BE2C (cell line): ENCODE data around the gene CYRIA.

Experiments used
- DNase-seq: peaks from one replicate; pipeline ENCODE4 v3.0.0-alpha.2; 2020
- H3K27me3 ChIP-seq: fragments of 250-450 bp; sonication (Bioruptor Pico); 2 replicates; pipeline ENCODE4 v1.5.1; 2020; ENCODE audit warnings: mild to moderate bottlenecking
- H3K36me3 ChIP-seq: fragments of 250-450 bp; sonication (Bioruptor Pico); 2 replicates; pipeline ENCODE4 v1.5.1; 2020; ENCODE audit warnings: mild to moderate bottlenecking
- H3K4me1 ChIP-seq: fragments of 250-450 bp; sonication (Bioruptor Pico); 2 replicates; pipeline ENCODE4 v1.5.1; 2020
- H3K4me3 ChIP-seq: 2 replicates; pipeline ENCODE4 v1.5.1; 2011; ENCODE audit warnings: low read depth, low read length
- H3K9me3 ChIP-seq: fragments of 250-450 bp; sonication (Bioruptor Pico); 2 replicates; pipeline ENCODE4 v1.5.1; 2020
- CTCF ChIP-seq: IDR thresholded peaks from 2 replicates; pipeline ENCODE4 v1.5.1; 2012; ENCODE audit warnings: mild to moderate bottlenecking, low read depth, low read length

CYRIA gene

GRCh38 chr2:16640001-16640700 lies 25.5 kb downstream of the CYRIA start:
- Histone ChIP-seq H3K4me1 (no peaks in the 10 kb centered on the region), H3K9me3 (no peaks in the 10 kb centered on the region)

GRCh38 chr2:16639431-16639830 lies 26.2 kb downstream of the CYRIA start:
- H3K4me3 ChIP-seq: no peak overlapping the region
- DNase-seq: no peak
- no peaks in the 10 kb centered on the region for H3K36me3 ChIP-seq
- no peaks in the 10 kb centered on the region for H3K9me3 ChIP-seq
- H3K4me1 ChIP-seq: no peaks in the 10 kb centered on the region
- no peak for TF ChIP-seq CTCF
- peaks cover 3% of the 10 kb centered on the region; the same call in 1 of the 2 replicates for H3K27me3 ChIP-seq

More at GRCh38 chr2:16640001-16640700, 25.5 kb downstream of the CYRIA start:
- Histone ChIP-seq H3K27me3 (no peaks in the 10 kb centered on the region; the same call in 1 of the 2 replicates), H3K4me3 (no peak overlapping the region), H3K36me3 (no peaks in the 10 kb centered on the region)
- TF ChIP-seq CTCF: no peak
- DNase-seq: no peak

GRCh38 chr2:16638946-16639345 lies 26.7 kb downstream of the CYRIA start:
- Histone ChIP-seq H3K36me3 (no peaks in the 10 kb centered on the region), H3K4me3 (no peak overlapping the region), H3K4me1 (no peaks in the 10 kb centered on the region), H3K9me3 (no peaks in the 10 kb centered on the region), H3K27me3 (peaks cover 3% of the 10 kb centered on the region; the same call in 1 of the 2 replicates)
- no peak for DNase-seq
- no peak for TF ChIP-seq CTCF

GRCh38 chr2:16637304-16637703 lies 28.3 kb downstream of the CYRIA start:
- no peak for DNase-seq
- no peak for TF ChIP-seq CTCF
- H3K36me3 ChIP-seq: no peaks in the 10 kb centered on the region
- no peaks in the 10 kb centered on the region for H3K4me1 ChIP-seq
- H3K9me3 ChIP-seq: no peaks in the 10 kb centered on the region
- no peak overlapping the region for H3K4me3 ChIP-seq
- H3K27me3 ChIP-seq: peaks cover 3% of the 10 kb centered on the region; the same call in 1 of the 2 replicates

GRCh38 chr2:16635791-16636699 lies 29.6 kb downstream of the CYRIA start:
- TF ChIP-seq CTCF: peak; percentile 8; the same call in 1 of the 2 replicates
- Histone ChIP-seq H3K4me3 (no peak overlapping the region), H3K9me3 (no peaks in the 10 kb centered on the region), H3K27me3 (peaks cover 3% of the 10 kb centered on the region; the same call in 1 of the 2 replicates), H3K36me3 (no peaks in the 10 kb centered on the region), H3K4me1 (no peaks in the 10 kb centered on the region)
- peak; percentile 19 for DNase-seq
